ENCODE results near the gene DUSP2.

- TF ChIP-seq POLR2A (IDR thresholded peaks at IDR 0.05; ENCODE audit: low read length) = no peak
- no peak for TF ChIP-seq GATA1 (IDR thresholded peaks at IDR 0.05; ENCODE audit: low read depth, low read length)
These were observed 16.7 kb upstream of the DUSP2 start for GRCh38 chr2:96161898-96162297.
